GM19324 (cell line): Measurements from ENCODE around the gene TSC22D2.

Experiments
- ATAC-seq: cut with Tn5 transposase; IDR thresholded peaks from one replicate; pipeline ENCODE4 v1.9.1; 2021; ENCODE audit warnings: mild to moderate bottlenecking, moderate library complexity; ENCODE audit not compliant: unreplicated experiment, low FRiP score

Gene TSC22D2

DNA sequence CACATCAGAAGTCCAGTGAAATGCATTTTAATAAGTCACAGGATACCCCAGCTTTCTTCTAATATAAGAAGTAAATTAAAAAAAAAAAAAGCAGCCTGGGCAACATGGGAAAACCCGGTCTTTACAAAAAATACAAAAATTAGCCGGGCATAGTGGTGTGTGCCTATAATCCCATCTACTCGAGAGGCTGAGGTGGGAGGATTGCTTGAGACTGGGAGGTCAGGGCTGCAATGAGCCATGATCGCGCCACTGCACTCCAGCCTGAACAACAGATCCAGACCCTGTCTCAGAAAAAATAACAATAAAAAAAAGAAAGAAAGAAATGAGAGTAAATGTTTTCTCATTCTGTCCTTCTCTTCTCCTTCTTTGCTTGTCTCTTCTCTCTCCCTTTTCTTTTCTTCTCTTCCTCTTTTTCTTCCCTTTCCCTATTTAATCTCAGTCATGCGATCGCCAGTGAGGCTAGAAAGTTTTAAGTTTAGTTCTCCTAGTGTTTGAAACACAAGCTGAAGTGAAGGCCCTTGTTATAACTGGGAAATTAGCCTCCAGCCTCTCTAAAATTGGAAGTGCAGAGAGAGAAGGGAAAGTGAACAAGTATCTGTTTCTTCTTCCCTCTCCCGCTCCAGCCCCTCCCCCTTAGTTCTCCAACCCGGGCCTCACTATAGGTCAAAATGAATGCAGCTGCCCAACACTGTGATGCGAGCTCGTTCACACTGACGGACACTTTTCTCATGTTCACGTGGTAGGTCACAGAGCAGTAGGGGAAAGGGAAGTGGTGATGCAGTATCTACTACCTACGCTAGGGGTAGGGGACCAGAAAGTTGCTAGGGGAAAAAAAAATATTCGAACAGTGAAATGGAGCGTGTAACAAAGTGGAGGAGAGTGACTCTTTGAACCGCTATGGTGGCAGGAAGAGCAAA is 23.5 kb upstream of the TSC22D2 start:
- ATAC-seq = peak; percentile 98

DNA sequence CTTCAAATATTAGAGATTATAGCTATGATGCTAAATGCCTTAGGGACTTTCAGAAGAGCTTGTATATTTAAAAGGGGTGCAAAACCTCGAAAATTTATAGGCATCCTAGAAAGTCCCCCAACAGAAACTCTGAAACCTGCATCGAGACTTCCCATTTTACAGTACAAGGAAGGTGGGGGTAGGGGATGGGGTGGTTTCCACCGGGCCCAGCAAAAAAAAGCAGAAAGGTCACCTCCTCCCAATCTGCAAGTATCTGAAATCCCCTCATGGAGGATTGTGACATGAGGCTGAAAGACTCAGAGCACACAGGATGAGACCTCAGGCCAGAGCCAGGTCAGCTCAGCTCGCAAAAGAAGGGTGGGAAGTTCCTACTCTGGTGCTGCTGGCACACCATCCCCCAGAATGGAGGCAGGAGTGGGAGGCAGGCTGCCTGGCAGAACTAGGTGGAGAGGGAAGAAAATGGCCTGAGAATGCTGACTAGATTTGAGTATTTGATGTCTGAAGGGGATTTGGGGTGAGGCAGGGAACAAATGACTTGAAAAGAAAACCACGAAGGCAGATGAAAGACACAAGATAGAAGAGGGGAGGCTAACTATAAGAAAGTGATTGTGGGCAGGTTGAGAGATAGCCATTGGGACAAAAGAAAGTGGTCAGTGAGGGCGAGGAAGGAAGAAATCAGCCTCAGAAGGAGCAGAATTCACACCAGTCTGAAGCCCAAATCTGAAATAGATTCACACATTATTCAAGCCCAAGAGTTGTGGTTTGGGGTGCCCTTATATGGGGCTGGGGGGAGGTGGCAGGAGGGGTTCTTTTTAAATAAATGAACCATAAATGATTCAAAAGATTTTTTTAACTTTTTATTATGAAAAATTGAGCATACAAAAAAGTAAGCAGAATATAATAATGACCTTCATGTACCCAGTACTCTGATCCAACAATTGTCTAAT is 22.5 kb upstream of the TSC22D2 start:
- no peak for ATAC-seq

DNA sequence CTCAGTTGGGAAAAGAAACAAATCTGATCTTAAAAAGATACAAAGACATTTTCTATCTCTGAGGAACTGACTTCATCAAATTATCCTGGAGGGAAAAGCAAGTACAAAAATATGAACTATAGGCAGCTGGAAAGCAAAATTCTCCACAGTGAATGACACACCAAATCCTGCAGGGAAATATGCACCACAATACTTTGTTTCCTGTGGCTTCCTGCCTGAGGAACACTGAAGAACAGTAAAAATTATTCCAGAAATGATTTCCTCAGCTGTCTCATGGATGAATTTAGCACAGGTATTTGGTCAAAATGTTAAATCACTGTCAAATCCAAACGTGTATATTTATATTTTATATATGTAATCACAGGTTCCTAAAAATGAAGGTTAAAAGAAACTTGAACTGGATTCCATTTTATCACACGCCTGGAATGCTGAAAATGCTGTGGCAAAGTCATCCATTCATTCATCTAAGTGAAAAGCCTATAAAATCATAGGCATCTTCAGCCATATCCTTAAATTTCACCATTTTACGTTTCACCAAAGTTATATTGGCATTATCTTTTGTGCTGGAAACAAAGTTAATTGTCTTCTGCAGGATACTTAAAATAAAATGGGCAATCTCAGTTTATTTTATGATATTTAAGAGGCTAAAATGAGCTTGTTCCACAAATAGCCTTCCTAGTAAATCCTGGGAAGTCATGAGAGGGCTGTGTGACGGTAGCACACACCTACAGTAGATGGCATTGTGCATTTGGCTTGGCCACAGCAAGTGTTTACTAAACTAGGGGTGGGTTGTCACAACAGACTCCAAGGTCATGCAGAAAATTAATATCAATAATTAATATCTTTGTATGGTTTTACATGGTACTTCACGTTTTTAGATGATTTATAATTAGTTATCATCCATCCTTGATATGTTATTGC is 19.3 kb upstream of the TSC22D2 start:
- ATAC-seq = no peak

DNA sequence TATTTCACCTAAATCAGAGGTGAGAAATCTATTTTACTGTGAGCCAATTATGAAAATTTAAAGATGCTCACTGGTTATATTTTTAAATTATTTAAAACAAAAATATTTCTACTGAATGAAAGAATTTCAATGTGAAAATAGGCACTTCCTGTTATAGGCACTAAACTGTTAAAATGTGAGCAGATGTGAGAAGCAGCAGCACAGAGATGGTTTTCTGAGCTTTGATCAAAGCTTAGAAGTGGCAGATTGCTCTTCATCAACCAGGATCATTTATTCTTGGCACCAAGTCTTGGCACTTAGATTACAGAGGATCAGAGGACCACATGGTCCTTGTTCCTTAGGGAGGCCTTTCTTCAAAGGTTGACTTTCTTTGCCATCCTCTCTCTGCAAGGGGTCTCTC is 18.0 kb upstream of the TSC22D2 start:
- no peak for ATAC-seq

DNA sequence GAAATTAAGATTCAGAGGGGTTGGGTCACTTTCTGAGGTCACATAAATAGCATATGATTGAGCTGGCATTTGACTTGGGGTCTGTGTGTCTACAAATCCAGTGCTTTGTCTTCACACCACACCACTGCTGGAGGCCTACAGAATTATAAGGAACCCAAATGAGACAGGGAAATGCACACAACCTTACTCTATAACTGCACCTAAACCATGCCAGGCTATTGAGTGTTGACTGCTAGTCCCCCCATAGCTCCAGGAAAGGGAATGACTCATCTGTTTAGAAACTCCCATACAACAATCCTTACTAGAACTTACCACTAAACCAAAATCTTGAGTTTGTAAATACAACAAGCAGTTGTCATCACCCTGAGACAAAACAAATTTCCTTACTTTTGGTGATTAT is 16.9 kb upstream of the TSC22D2 start:
- ATAC-seq = no peak

DNA sequence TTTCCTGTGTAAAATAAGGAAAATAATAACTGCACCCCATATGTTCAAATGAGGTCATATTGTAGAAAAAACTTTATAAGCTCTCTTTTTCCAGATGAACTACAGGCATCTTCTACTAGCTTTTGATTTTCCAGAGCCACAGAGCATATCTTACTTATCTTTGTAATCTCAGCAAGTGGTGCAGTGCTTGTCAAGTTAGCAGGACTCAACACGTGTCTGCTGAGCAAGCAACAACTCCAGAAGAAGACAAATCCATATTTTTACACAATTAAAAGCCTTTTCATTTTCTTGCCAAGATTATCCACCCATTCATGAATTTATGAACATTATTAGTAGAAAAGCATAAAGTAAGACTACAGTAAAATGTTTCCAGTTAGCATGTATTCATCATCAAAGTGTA is 14.4 kb upstream of the TSC22D2 start:
- no peak for ATAC-seq

DNA sequence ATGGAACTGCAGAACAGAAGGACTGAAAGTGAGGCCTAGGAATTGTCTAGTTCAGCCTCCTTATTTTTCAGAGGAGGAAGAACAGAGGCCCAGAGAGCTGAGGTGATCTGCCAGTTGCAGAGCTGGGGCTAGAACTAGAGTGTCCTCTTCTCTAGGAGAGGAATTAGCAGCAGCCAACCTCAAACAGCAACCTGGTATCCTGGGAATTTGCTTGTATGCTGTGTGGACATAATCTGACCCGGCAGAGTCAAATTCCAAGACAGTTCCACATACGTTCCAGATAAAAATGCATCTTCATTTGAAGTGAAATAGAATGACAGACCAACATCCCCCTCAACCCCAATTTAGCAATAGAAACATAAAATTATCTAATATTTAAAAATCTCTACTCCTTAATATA is 13.5 kb upstream of the TSC22D2 start:
- ATAC-seq = no peak

DNA sequence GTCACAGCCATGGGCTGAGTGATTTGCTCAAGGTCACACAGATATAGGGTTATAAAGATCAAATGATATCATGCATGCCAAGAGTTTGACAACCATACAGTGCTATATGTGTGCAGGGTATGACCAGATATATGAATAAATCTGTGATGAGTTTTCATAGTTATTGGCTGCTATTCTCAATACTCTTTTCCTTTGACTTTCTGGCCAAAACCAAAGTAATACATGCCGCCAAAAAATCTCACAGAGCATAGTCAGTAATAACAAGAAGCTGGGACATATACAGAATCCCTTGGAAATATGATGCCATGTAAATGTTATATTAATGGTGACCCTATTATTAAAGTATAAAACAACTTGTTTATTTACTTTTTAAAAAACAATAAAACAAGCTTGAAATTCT is 11.6 kb upstream of the TSC22D2 start:
- no peak for ATAC-seq

DNA sequence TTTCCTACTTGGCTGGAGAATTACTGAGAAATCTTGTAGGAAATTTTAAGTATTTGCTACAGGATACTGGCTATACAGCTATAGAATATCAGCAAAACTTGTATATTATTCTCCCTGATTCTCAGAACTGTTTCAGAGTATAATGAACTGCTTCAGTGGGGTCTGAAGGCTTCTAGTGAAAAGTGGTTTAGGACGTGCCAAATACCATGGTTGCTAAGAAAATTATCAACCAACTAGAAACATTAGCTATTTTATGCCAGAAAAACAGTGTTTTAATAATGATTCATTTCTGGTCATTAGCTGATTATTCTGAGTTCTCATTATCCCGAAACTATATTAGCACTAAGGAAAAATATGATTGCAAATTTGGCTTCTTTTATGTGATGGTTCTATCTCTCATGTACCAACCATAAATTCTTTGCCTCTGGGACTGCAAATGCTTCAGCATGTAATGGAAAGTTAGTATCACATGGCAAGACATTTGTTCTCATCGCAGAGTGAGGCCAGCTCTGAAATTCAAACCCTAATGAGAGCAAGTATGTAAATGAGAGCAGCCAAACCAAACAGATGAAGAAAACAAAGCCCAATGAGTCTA is 11.0 kb upstream of the TSC22D2 start:
- no peak for ATAC-seq

DNA sequence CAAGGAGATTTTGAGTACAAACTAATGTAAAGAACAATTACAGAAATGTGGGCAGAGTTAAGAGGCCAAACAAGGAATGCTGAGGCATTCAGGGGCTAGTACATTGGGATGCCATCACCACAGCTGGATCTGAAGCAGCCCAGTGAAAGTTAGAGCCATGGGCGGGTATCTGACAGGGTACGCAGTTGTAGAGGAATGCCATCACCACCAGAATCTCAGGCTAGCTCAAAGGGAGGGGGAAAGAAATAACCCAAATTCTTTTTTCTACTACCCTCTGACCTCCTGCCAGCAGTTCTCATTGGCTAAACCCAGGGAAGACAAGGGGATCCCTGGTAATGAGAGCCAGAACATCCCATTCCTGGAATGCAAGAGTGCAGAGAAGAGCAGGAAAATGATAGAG is 9.0 kb upstream of the TSC22D2 start:
- no peak for ATAC-seq

DNA sequence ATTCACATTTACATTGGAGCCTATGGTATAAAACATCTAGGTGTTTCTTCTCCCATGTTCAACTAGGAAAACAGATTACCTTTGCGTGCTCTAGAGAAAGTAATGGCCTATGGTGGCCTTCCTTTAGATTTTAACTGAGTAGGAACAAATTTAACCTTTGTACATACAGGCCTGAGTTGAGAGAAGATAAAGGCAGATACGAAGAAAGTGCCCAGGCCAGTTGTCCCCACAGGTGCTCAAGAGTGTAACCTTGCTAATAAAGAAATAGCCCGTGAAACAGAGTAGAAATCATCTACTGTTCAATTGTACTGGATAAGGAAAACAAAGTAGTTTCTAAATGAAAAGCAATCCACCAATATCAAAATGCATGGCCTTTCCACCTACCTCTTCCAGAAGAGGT is 6.8 kb upstream of the TSC22D2 start:
- no peak for ATAC-seq

DNA sequence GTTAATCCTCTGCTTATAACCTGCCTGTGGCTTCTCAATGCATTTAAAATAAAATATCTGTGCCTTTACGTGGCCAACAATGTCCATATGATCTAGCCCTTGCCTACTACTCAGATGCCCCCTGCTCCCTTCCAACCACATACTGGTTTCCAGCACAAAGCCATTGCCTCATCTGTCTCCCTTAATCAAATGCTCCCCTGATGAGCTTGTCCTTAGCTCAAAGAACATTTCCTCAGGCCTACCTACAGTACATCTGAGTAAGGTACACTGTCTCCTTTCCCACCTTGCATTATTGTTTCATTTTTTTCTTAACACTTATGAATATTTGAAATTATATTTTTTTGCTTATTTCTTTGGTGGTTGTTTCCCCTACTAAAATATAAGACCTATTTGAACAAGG is 5.9 kb upstream of the TSC22D2 start:
- no peak for ATAC-seq

DNA sequence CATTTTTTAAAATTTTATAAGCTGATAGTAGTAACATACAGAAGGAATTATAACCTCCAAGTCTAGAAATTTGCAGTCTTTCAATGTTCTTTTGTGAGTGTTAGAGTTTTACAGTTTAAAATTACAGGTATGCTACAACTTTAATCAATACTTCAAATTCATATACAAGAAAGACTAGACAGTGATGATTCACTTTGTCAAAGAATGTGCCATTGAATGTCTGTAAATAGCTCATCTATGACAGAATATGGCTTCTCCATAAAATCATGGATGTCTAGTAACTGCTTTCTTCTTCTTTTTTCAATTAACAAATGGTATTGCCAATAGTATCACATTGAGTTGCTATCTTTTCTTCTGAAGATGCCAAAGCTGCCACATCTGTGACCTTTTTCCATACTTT is 4.1 kb upstream of the TSC22D2 start:
- no peak for ATAC-seq

DNA sequence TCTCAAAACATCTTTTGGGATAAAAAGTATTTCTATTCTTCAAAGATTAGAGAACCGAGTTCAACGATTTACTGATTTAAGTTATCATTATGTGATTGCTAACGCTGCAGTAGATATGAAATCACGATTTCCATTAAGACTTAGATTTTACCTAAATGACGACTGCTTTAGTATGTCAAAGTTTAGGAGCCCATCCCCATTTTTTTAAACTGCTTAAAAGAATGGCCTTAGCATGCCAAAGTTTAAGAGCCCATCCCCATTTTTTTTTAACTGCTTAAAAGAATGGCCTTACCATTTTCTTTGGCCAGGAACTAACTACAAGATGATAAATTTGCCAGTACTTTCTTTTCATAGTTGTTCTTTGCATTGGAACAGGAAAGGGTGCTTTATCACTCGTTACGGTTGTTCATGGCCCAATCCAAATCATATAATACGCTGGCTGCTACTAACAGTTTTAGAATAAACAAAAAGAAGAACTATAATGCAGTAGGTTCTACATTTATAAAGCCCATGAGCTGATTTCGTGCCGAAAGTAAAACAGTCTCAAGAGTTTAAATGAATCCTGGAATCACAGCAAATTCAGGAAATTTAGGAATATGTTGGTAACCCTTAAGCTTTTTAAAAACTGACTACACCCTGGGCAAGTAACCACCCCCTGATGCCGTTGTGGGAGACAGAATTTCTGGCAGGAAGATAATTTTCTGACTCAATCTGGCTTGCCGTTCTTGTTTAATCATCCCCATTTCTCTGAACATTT is 869 bp upstream of the TSC22D2 start:
- no peak for ATAC-seq

DNA sequence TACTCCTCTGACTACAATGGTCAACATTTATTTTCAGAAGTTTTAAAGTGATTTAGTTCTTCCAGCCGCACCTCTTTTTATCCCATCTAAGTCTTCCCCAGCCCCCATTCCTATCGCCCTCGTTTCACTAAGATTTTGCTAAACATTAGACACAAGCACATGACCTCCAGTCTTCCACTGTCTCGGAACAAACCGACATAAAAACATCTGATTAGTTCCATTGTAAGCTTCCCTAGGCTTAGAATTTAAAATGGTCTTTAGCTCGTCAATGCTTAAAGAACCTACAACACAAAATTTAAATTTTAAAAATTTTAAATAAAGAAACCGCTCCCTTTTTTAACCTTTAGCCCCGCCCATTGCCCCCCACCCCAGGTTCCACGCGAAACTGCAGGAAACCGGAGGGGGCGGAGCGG is 284 bp upstream of the TSC22D2 start:
- ATAC-seq = peak; percentile 2

DNA sequence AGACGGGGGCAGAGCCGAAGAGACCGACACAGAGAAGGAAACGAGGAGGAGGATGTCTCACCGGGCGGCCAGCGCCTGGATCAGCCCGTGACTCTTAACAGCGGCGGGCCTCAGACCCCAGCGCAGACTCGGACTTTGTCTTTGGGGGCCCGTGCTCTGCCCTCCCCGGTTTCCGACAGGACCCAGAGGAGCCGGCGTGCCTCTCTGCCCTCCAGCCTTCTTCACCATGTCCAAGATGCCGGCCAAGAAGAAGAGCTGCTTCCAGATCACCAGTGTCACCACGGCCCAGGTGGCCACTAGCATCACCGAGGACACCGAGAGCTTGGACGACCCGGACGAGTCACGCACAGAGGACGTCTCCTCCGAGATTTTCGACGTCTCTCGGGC is 1.0 kb downstream of the TSC22D2 start:
- peak; percentile 17 for ATAC-seq

DNA sequence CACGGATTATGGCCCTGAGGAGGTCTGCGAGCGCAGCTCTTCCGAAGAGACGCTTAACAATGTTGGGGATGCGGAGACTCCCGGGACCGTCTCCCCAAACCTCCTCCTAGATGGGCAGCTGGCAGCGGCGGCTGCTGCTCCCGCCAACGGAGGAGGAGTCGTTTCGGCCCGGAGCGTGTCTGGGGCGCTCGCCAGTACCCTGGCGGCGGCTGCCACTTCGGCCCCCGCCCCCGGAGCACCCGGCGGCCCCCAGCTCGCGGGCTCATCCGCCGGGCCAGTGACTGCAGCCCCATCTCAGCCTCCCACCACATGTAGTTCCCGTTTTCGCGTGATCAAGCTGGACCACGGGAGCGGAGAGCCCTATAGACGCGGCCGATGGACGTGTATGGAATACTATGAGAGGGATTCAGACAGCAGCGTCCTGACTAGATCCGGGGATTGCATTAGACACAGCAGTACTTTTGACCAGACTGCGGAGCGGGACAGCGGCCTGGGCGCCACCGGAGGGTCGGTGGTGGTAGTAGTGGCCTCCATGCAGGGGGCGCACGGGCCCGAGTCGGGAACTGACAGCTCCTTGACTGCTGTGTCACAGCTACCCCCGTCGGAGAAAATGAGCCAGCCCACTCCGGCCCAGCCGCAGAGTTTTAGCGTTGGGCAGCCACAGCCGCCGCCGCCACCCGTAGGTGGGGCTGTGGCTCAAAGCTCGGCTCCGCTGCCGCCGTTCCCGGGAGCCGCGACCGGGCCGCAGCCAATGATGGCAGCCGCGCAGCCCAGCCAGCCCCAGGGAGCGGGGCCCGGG is 1.6 kb downstream of the TSC22D2 start:
- ATAC-seq = peak; percentile 30

DNA sequence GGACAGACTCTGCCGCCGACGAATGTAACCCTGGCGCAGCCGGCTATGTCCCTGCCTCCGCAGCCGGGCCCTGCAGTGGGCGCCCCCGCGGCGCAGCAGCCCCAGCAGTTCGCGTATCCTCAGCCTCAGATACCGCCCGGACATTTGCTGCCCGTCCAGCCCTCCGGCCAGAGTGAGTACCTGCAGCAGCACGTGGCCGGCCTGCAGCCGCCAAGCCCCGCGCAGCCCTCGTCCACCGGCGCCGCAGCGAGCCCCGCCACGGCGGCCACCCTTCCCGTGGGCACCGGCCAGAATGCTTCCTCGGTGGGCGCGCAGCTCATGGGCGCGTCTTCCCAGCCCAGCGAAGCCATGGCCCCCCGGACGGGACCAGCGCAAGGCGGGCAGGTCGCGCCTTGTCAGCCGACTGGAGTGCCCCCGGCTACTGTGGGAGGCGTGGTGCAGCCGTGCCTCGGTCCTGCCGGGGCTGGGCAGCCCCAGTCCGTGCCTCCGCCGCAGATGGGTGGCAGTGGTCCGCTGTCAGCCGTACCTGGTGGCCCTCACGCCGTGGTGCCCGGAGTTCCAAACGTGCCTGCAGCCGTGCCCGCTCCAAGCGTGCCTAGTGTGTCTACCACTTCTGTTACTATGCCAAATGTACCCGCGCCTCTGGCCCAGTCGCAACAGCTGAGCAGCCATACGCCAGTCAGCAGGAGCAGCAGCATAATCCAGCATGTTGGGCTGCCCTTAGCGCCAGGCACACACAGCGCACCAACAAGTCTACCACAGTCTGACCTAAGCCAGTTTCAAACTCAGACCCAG is 2.4 kb downstream of the TSC22D2 start:
- peak; percentile 3 for ATAC-seq
